Measurements from ENCODE around the gene EPHB1. TPM values are rescaled to one million over a fixed set of nuclear protein-coding genes. Genes with fewer than 3 reads are reported as not detected.

The EPHB1 gene
- total RNA-seq, 4 donors from 2014 or later = 0.08 to 1.1 (median 0.72) TPM

DNA sequence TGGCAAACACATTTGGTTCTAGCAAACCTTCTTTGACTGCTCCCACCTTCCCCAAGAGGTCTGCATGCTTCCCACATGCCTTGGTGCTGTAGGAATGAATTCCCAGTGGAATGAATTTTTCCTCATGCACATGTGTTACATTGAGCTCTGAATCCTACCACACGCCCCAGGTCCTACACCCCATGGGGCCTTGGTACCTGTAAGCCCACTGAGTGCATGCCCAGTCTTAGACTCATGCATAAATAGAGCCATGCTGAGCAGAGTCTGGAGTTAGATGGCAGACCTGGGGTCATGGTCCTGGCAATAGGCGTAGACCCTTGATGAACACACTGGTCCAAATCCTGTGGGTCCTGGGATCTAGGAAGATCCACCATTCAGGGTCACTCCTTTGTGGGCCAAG is 81.8 kb downstream of the EPHB1 start:
- Histone ChIP-seq H3K27me3 (no peaks in the 10 kb centered on the region), H3K36me3 (no peaks in the 10 kb centered on the region), H3K4me1 (no peaks in the 10 kb centered on the region), H3K4me3 (no peak overlapping the region), H3K27ac (no peak overlapping the region), H3K9me3 (no peaks in the 10 kb centered on the region)
- DNase-seq = no peak
- 80 to 90% methylated on average over 1 to 2 of the region's 2 CpGs for WGBS, 2 donors
- intact Hi-C loops (cut with DNase I) = no loop called here
- no peak for TF ChIP-seq POLR2A (IDR thresholded peaks at IDR 0.05)
- TF ChIP-seq, protein P1, sequence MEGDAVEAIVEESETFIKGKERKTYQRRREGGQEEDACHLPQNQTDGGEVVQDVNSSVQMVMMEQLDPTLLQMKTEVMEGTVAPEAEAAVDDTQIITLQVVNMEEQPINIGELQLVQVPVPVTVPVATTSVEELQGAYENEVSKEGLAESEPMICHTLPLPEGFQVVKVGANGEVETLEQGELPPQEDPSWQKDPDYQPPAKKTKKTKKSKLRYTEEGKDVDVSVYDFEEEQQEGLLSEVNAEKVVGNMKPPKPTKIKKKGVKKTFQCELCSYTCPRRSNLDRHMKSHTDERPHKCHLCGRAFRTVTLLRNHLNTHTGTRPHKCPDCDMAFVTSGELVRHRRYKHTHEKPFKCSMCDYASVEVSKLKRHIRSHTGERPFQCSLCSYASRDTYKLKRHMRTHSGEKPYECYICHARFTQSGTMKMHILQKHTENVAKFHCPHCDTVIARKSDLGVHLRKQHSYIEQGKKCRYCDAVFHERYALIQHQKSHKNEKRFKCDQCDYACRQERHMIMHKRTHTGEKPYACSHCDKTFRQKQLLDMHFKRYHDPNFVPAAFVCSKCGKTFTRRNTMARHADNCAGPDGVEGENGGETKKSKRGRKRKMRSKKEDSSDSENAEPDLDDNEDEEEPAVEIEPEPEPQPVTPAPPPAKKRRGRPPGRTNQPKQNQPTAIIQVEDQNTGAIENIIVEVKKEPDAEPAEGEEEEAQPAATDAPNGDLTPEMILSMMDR (IDR thresholded peaks at IDR 0.05) = no peak

DNA sequence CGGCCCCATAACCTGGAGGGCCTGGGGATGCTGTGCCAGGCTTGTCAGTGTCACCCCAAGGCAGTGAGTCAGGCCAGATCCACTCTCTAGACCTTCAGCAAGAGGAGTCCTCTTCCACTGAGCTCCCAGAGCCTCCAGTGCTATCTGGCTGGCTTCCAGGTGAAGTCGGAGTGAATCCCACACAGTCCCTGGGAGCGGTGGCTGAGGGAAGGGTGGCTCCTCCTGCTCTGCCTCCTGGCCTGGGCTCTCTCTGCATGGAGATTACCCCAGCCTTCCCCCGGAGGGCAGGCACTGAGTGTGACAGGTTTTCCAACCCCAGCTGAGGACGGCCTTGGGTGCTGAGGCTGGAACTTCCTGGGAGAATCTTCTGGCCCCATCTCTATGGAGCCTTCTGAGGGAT is 82.7 kb downstream of the EPHB1 start:
- Histone ChIP-seq H3K27me3 (no peaks in the 10 kb centered on the region), H3K27ac (no peak overlapping the region), H3K9me3 (no peaks in the 10 kb centered on the region), H3K4me3 (no peak overlapping the region), H3K4me1 (no peaks in the 10 kb centered on the region), H3K36me3 (no peaks in the 10 kb centered on the region)
- TF ChIP-seq POLR2A (IDR thresholded peaks at IDR 0.05) = no peak
- TF ChIP-seq, protein P1 (IDR thresholded peaks at IDR 0.05) = no peak
- WGBS, 2 donors = 78 to 100% methylated on average over 1 to 5 of the region's 5 CpGs
- no peak for DNase-seq
- intact Hi-C loops (cut with DNase I) = no loop called here

DNA sequence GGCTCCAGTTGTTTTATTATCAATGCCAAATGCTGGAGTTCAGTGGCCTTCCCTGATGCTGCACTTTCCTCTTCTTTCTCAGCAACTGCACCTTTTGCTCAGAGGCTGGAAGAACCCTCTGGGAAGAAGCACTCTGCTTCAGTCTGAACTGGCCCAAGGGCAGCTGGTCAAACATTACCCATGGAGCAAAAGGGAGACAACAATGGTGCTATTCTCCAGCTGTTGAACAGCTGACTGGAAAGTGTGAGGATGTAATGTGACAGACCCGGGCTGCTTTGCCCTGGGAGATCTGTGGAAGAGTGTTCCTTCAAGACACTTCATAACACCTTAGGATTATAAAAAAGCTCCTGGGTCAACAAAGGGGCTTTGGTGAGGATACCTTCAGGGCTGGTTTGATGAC is 84.9 kb downstream of the EPHB1 start:
- no peak for TF ChIP-seq POLR2A (IDR thresholded peaks at IDR 0.05)
- intact Hi-C loops (cut with DNase I) = no loop called here
- Histone ChIP-seq H3K36me3 (no peaks in the 10 kb centered on the region), H3K4me1 (no peaks in the 10 kb centered on the region), H3K4me3 (no peak overlapping the region), H3K27ac (no peak overlapping the region), H3K9me3 (no peaks in the 10 kb centered on the region), H3K27me3 (no peaks in the 10 kb centered on the region)
- no peak for DNase-seq
- WGBS, 2 donors = 8% methylated on average over 1 of the region's 1 CpG; no CpG with 5 or more reads in 1 of the 2 donors

DNA sequence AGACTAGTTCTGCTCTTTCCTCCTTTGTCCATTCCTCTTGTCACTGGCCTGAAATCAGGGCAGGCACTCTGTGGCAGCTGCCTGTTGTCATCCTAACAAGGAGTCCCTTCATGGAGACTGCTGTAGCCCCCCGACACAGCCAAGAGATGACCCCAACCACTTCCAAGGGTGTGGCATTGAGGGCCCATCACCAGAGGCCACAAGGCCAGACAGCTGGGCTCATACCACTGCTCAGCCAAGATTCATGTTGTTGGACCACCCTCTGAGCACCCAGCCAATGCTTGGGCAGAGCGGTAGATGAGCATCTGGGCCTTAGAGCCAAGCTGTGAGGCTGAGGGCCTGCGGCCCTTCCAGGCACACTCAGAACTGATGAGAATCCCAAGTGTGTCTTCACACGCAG is 85.4 kb downstream of the EPHB1 start:
- H3K27ac ChIP-seq = no peak overlapping the region
- intact Hi-C loops (cut with DNase I) = no loop called here
- 83 to 100% methylated on average over 1 to 4 of the region's 4 CpGs for WGBS, 2 donors

DNA sequence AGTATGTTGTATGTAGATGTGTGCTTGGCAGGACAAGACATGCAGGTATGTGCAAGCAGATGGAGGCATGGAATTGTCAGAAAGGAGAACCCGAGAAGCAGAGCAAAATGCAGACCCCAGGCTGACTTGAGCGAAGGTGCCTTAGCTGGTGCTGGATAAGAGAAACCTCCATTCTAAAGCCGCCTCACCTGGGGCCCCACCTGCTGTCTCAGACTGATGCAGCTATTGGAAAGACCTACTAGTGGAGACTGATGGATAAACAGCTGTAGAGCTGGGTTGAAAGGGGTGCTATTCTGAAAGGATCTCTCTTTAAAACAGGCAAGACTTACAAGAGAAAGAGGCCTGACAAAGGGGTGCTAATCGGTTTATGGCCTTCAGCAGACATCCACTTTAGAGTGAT is 86.2 kb downstream of the EPHB1 start:
- intact Hi-C loops (cut with DNase I) = no loop called here
- Histone ChIP-seq H3K27me3 (no peaks in the 10 kb centered on the region), H3K9me3 (no peaks in the 10 kb centered on the region), H3K36me3 (no peaks in the 10 kb centered on the region), H3K4me1 (no peaks in the 10 kb centered on the region), H3K27ac (no peak overlapping the region), H3K4me3 (no peak overlapping the region)
- DNase-seq = no peak
- WGBS, 2 donors = 67 to 73% methylated on average over 4 of the region's 4 CpGs
- no peak for TF ChIP-seq POLR2A (IDR thresholded peaks at IDR 0.05)
- TF ChIP-seq, protein P1 (IDR thresholded peaks at IDR 0.05) = no peak

More for the DNA sequence above, 85.4 kb downstream of the EPHB1 start:
- DNase-seq = no peak
- Histone ChIP-seq H3K4me1 (no peaks in the 10 kb centered on the region), H3K27me3 (no peaks in the 10 kb centered on the region), H3K9me3 (no peaks in the 10 kb centered on the region), H3K36me3 (no peaks in the 10 kb centered on the region), H3K4me3 (no peak overlapping the region)
- TF ChIP-seq, protein P1 (IDR thresholded peaks at IDR 0.05) = no peak
- TF ChIP-seq POLR2A (IDR thresholded peaks at IDR 0.05) = no peak

All from esophagus squamous epithelium (tissue), 5 donors.